Effector CD4-positive, alpha-beta T cell (primary cell): ENCODE data around the gene ST7.

Source experiments
- DNase-seq: peaks from one replicate; pipeline ENCODE4 v3.0.0-alpha.2; 2020

ST7 gene

GRCh38 chr7:116979430-116979829, 26.1 kb downstream of the ST7 start:
- DNase-seq, result no peak

- no peak for DNase-seq
Observed at GRCh38 chr7:116980354-116980753, 27.1 kb downstream of the ST7 start.

- no peak for DNase-seq
Observed at GRCh38 chr7:116981939-116982338, 28.6 kb downstream of the ST7 start.

GRCh38 chr7:116984511-116984910, 31.2 kb downstream of the ST7 start:
- no peak for DNase-seq

- no peak for DNase-seq
Observed at GRCh38 chr7:116984917-116985316, 31.6 kb downstream of the ST7 start.

- DNase-seq, result no peak
Observed at GRCh38 chr7:116985575-116985974, 32.3 kb downstream of the ST7 start.

- no peak for DNase-seq
Observed at GRCh38 chr7:116986611-116987565, 33.6 kb downstream of the ST7 start.

- DNase-seq, result no peak
Observed at GRCh38 chr7:116988363-116988989, 35.2 kb downstream of the ST7 start.

GRCh38 chr7:116990056-116990455, 36.8 kb downstream of the ST7 start:
- no peak for DNase-seq

- no peak for DNase-seq
Observed at GRCh38 chr7:116991233-116991632, 37.9 kb downstream of the ST7 start.

GRCh38 chr7:116994611-116995010, 41.3 kb downstream of the ST7 start:
- DNase-seq, result no peak

- DNase-seq, result no peak
Observed at GRCh38 chr7:116997972-116998371, 44.7 kb downstream of the ST7 start.

- no peak for DNase-seq
Observed at GRCh38 chr7:116998567-116999175, 45.4 kb downstream of the ST7 start.

GRCh38 chr7:116999311-116999710, 46.0 kb downstream of the ST7 start:
- no peak for DNase-seq

- no peak for DNase-seq
Observed at GRCh38 chr7:117001283-117001682, 48.0 kb downstream of the ST7 start.

GRCh38 chr7:117004899-117005298, 51.6 kb downstream of the ST7 start:
- no peak for DNase-seq

GRCh38 chr7:117005449-117005848, 52.1 kb downstream of the ST7 start:
- DNase-seq, result no peak

- no peak for DNase-seq
Observed at GRCh38 chr7:117006907-117007684, 53.8 kb downstream of the ST7 start.

- no peak for DNase-seq
Observed at GRCh38 chr7:117008118-117008885, 55.0 kb downstream of the ST7 start.

- no peak for DNase-seq
Observed at GRCh38 chr7:117008886-117009531, 55.7 kb downstream of the ST7 start.

- no peak for DNase-seq
Observed at GRCh38 chr7:117009705-117010361, 56.5 kb downstream of the ST7 start.
